ENCODE data around the gene TRAPPC10.
A peak's percentile ranks its signal among the peaks of the same experiment; 100 is the strongest.

The TRAPPC10 gene

GRCh38 chr21:44006017-44006619, 6.0 kb upstream of the TRAPPC10 start:
- Mint-ChIP-seq H3K9me3 (no peaks in the 10 kb centered on the region), H3K4me3 (no peak overlapping the region), H3K36me3 (peaks cover 1% of the 10 kb centered on the region), H3K4me1 (peaks cover 10% of the 10 kb centered on the region), H3K27ac (no peak overlapping the region)
- ATAC-seq = no peak
- no peak for DNase-seq (ENCODE audit: low spot score in 2 of 2)

- Mint-ChIP-seq H3K4me3 (no peak overlapping the region), H3K9me3 (no peaks in the 10 kb centered on the region), H3K27ac (no peak overlapping the region), H3K4me1 (peaks cover 14% of the 10 kb centered on the region), H3K36me3 (peaks cover 7% of the 10 kb centered on the region)
- DNase-seq (ENCODE audit: low spot score in 2 of 2) = no peak
- ATAC-seq = no peak
These were observed 5.5 kb upstream of the TRAPPC10 start for GRCh38 chr21:44006656-44007055.

DNA sequence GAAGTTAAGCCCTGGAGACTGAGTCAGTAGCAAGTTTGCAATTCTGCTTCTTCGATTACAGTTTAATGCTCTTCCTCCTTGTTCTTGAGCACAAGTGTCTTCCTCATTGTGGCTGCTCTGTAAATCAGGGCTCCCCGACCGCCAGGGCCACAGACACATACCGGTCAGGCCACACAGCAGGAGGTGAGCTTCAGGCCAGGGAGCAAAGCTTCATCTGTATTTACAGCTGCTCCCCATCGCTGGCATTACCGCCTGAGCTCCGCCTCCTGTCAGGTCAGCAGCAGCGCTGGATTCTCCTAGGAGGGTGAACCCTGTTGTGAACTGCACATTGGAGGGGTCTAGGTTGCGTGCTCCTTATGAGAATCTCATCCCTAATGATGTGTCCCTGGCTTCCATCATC, 1.7 kb upstream of the TRAPPC10 start:
- Mint-ChIP-seq H3K4me1 (peaks cover 36% of the 10 kb centered on the region), H3K9me3 (no peaks in the 10 kb centered on the region), H3K27ac (peak overlapping the region; percentile 16)

DNA sequence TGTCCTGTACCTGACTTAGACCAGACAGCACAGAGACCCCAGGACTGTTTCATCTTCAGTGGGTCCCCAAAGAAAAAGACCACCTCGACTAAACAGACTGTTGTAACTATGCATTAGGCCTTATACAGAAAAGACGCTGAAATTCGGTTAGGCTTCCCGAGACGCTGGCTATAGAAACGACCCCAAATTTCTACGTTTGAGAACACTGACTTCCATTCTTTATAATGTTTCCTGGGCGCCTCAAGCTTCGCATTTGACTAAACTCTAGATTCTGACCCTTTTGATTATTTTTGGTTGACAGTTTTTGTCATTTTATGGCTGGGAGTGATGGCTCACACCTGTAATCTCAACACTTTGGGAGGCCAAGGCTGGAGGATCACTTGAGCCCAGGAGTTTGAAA, 986 bp upstream of the TRAPPC10 start:
- peaks cover 32% of the 10 kb centered on the region for H3K36me3 Mint-ChIP-seq
- no peak for ATAC-seq
- H3K4me3 Mint-ChIP-seq = peak overlapping the region; percentile 89
- no peak for DNase-seq (ENCODE audit: low spot score in 2 of 2)
- no peaks in the 10 kb centered on the region for H3K9me3 Mint-ChIP-seq
- peak overlapping the region; percentile 92 for H3K27ac Mint-ChIP-seq
- peaks cover 43% of the 10 kb centered on the region for H3K4me1 Mint-ChIP-seq

More for the DNA sequence above, 1.7 kb upstream of the TRAPPC10 start:
- Mint-ChIP-seq H3K4me3 (no peak overlapping the region), H3K36me3 (peaks cover 26% of the 10 kb centered on the region)
- DNase-seq (ENCODE audit: low spot score in 2 of 2) (no peak), ATAC-seq (no peak)

DNA sequence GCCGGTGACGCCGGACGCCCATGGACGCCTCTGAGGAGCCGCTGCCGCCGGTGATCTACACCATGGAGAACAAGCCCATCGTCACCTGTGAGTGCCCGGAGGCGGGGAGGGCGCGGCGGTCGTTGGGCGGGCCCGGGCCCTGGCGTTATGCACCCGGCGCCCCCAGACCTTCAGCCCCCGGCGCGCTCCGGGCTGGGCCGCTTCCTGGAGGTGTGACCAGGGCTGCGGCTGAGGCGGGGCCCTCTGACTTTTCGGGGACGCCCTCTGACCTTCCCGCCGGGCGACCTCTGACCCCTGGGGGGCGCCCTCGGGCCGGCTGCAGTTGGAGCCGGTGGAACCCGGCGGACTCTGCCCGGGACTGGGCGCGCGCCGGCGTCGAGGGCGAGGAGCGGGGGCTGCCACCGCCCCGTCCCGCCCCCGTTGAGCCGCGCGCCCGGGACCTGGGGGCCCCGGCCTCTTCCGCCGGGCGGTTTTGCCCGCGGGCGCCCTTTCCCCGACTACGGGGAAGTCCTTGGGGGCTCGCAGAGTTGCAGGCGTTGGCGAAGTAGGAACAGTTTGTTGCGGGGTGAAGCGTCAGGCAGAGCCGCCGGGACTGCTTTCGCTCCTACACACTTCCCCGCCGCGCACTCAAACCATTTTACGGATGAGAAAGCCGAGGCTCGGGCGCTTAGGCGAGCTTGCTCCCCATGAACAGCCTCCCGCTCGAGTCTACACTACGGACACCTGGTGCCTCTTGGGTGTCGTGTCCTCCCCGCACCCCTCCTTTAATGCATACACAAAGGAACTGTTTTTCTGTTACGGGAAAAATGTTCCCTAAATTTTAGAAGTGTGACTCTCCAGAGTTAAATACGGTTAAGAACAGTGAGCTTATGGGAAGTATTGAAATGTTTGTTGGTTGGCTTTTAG, 618 bp downstream of the TRAPPC10 start:
- no peaks in the 10 kb centered on the region for H3K9me3 Mint-ChIP-seq
- H3K4me1 Mint-ChIP-seq = peaks cover 59% of the 10 kb centered on the region
- ATAC-seq (peak; percentile 85), DNase-seq (ENCODE audit: low spot score in 2 of 2) (peak; percentile 86 to 94)
- H3K36me3 Mint-ChIP-seq = peaks cover 37% of the 10 kb centered on the region
- peak overlapping the region; percentile 91 for H3K27ac Mint-ChIP-seq
- H3K4me3 Mint-ChIP-seq = peak overlapping the region; percentile 89

DNA sequence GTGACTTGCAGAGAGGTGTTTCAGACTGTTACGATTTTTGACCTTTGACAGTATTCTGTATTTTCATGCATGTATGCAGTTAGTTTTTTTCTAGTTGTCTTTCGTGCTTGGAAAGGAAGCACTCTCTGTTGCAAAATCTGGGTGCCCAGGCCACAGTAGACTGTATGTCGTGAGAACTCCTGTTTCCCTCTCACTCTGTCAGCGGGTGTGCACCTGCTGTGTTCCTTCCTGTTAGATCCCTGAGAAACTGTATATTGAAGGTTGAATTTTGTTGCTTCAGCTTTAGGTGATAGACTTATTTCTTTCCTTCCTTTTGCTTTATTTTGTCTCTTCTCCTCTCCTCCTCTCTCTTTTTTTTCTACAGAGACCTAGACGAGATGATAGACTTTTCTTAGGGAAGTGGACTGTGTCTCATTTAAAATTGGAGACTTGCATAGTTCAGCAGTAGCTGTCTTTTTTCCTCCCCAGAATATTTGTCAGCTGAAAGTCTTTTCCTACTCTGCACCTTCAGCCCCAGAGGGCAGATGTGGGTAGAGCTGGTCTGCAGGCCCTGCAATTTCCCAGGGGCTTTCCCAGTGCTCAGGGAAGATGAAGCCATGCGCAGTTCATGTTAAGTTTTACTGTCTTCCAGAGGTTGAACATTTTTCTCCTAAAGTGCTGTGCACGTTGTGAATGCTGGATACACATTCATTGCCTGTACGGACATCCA, 1.4 kb downstream of the TRAPPC10 start:
- H3K36me3 Mint-ChIP-seq = peaks cover 45% of the 10 kb centered on the region
- H3K4me3 Mint-ChIP-seq = peak overlapping the region; percentile 89
- no peaks in the 10 kb centered on the region for H3K9me3 Mint-ChIP-seq
- H3K4me1 Mint-ChIP-seq = peaks cover 64% of the 10 kb centered on the region
- ATAC-seq (no peak), DNase-seq (ENCODE audit: low spot score in 2 of 2) (no peak)
- H3K27ac Mint-ChIP-seq = peak overlapping the region; percentile 91

DNA sequence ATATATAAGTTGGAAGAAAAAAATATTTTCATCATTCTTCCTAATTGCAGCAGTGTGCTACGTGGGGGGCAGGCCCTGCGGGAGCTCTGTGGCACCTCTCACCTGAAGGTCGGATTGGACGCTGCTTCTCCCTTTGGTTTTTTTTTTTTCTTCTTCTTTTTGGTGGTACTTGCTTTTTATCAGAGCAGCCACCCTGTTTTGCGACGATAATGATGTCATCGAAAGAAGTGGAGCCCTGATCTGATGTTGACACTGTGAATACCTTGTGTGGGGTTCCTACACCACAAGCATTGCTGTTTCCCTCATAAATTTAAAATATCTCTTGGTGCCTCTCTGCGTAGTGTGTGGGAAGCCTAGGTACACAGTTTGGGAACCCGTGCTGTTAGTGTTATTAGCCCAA, 5.5 kb downstream of the TRAPPC10 start:
- Mint-ChIP-seq H3K36me3 (peaks cover 49% of the 10 kb centered on the region), H3K4me3 (peak overlapping the region; percentile 7), H3K4me1 (peaks cover 87% of the 10 kb centered on the region), H3K9me3 (no peaks in the 10 kb centered on the region), H3K27ac (no peak overlapping the region)
- ATAC-seq (no peak), DNase-seq (ENCODE audit: low spot score in 2 of 2) (no peak)

GRCh38 chr21:44018127-44018526, 6.0 kb downstream of the TRAPPC10 start:
- DNase-seq (ENCODE audit: low spot score in 2 of 2) (no peak), ATAC-seq (no peak)
- Mint-ChIP-seq H3K9me3 (no peaks in the 10 kb centered on the region), H3K4me1 (peaks cover 87% of the 10 kb centered on the region), H3K4me3 (peak overlapping the region; percentile 7), H3K36me3 (peaks cover 50% of the 10 kb centered on the region), H3K27ac (no peak overlapping the region)

DNA sequence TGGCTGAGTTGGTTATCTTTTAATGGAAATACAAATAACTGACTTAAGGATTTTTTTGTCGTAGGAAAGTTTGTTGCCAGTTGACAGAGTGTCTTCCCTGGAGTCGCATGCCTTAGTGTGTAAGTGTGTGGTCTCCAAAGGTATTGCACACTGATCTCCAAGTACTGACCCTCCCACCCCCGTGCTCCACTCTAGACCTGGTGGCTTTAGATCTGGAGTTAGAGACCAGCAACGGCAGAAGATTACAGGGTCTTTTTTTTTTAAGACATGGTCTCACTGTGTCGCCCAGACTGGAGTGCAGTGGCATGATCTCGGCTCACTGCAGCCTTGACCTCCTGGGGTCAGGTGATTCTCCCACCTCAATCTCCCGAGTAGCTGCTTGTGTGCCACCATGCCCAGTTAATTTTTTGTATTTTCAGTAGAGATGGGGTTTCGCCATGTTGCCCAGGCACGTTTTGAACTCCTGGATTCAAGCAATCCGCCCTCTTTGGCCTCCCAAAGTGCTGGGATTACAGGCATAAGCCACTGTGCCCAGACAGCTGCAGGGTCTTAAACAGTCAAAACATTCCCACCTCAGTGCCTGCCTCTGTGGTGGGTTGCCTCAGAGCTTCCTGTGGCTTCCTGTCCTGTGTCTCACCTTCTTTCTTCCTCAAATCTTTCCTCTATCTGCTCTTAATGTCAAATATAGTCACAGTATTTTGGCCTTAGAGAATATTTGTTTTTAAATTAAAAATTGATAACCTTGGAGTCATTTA, 6.9 kb downstream of the TRAPPC10 start:
- Mint-ChIP-seq H3K36me3 (peaks cover 46% of the 10 kb centered on the region), H3K4me3 (peak overlapping the region; percentile 34), H3K9me3 (no peaks in the 10 kb centered on the region), H3K4me1 (peaks cover 83% of the 10 kb centered on the region), H3K27ac (peak overlapping the region; percentile 85)
- peak; percentile 83 for ATAC-seq
- DNase-seq (ENCODE audit: low spot score in 2 of 2) = no peak

- ATAC-seq (no peak), DNase-seq (ENCODE audit: low spot score in 2 of 2) (no peak)
- Mint-ChIP-seq H3K4me1 (peaks cover 83% of the 10 kb centered on the region), H3K4me3 (peak overlapping the region; percentile 34), H3K27ac (peak overlapping the region; percentile 85), H3K9me3 (no peaks in the 10 kb centered on the region), H3K36me3 (peaks cover 40% of the 10 kb centered on the region)
These were observed 7.5 kb downstream of the TRAPPC10 start for GRCh38 chr21:44019568-44019958.

- H3K36me3 Mint-ChIP-seq = peaks cover 39% of the 10 kb centered on the region
- ATAC-seq (no peak), DNase-seq (ENCODE audit: low spot score in 2 of 2) (no peak)
- peak overlapping the region; percentile 60 for H3K27ac Mint-ChIP-seq
- peaks cover 84% of the 10 kb centered on the region for H3K4me1 Mint-ChIP-seq
- no peaks in the 10 kb centered on the region for H3K9me3 Mint-ChIP-seq
- H3K4me3 Mint-ChIP-seq = no peak overlapping the region
These were observed 8.4 kb downstream of the TRAPPC10 start for GRCh38 chr21:44020551-44020950.

- DNase-seq (ENCODE audit: low spot score in 2 of 2) = no peak
- no peaks in the 10 kb centered on the region for H3K9me3 Mint-ChIP-seq
- H3K4me1 Mint-ChIP-seq = peaks cover 84% of the 10 kb centered on the region
- ATAC-seq = no peak
- H3K4me3 Mint-ChIP-seq = no peak overlapping the region
- peak overlapping the region; percentile 60 for H3K27ac Mint-ChIP-seq
- peaks cover 39% of the 10 kb centered on the region for H3K36me3 Mint-ChIP-seq
These were observed 9.0 kb downstream of the TRAPPC10 start for GRCh38 chr21:44021064-44021463.

GRCh38 chr21:44024257-44024656, 12.1 kb downstream of the TRAPPC10 start:
- Mint-ChIP-seq H3K27ac (peak overlapping the region; percentile 29), H3K9me3 (no peaks in the 10 kb centered on the region), H3K4me1 (peaks cover 70% of the 10 kb centered on the region), H3K36me3 (peaks cover 33% of the 10 kb centered on the region), H3K4me3 (no peak overlapping the region)
- peak; percentile 63 for ATAC-seq
- DNase-seq (ENCODE audit: low spot score in 2 of 2) = no peak

DNA sequence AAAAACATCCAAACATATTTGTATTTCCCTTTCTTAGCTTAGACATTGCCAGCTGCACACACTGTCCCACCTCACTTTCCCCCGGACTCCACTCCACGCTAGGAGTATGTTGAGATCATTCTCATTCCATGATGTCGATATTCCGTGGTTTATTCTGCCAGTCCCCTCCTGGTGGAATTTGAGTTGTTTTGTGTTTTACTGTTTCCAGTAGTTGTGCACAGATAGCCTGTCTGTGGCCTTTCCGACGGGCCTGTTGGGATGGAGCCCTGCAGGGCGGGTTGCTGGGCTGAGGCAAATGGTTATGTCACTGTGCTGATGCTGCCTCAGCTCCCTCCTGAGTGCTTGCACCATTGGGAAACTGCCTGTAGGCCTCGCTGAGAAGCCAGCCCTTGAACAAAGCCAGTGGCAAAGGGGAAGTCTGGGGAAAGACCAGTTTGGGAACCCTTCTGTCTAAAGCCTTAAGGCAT, 12.8 kb downstream of the TRAPPC10 start:
- no peaks in the 10 kb centered on the region for H3K9me3 Mint-ChIP-seq
- no peak for ATAC-seq
- peaks cover 29% of the 10 kb centered on the region for H3K36me3 Mint-ChIP-seq
- H3K27ac Mint-ChIP-seq = peak overlapping the region; percentile 75
- peak overlapping the region; percentile 31 for H3K4me3 Mint-ChIP-seq
- H3K4me1 Mint-ChIP-seq = peaks cover 70% of the 10 kb centered on the region
- DNase-seq (ENCODE audit: low spot score in 2 of 2) = no peak

Measured in stimulated activated effector memory CD8-positive, alpha-beta T cell treated with anti-CD3 and anti-CD28 coated beads, Interleukin-12 subunit alpha, Interleukin-12 subunit beta, amount 100 ng/mL, for 72 hours (primary cell).